Stimulated activated CD8-positive, alpha-beta memory T cell treated with anti-CD3 and anti-CD28 coated beads, Interleukin-12 subunit alpha, Interleukin-12 subunit beta, amount 100 ng/mL, for 1 hour (primary cell): ENCODE measurements around the gene DDC.
A peak's percentile ranks its signal among the peaks of the same experiment; 100 is the strongest.

ENCODE experiments used
- DNase-seq: peaks from one replicate; pipeline ENCODE4 v3.0.0-alpha.2; 2020; ENCODE audit warnings: low read depth

The DDC gene

GRCh38 chr7:50564640-50565558, at the start of gene DDC:
DDC (minus strand) TSS chr7:50565405; CDS start chr7:50544085, 21,320 bp downstream.
- DNase-seq: no peak

DNA sequence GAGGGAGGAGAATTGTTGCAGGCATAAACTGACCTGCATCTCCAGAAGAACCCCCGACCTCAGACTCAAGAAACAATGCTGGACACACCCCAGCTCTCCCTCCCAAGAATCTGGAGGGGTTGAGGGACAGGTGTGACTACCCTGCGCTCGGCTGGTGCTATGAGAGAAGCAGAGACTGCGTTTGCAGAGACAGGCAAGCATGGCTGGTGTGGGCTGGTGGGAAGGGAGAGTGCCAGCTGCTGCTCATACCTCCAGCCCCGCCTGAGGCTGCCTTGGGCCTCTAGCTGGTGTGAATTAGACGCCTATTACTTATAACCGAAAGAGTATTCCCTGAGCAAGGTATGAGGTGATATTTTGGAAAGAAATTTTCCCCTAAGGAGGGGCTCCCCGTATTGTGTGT, 48.3 kb upstream of the DDC start:
- DNase-seq: no peak

DNA sequence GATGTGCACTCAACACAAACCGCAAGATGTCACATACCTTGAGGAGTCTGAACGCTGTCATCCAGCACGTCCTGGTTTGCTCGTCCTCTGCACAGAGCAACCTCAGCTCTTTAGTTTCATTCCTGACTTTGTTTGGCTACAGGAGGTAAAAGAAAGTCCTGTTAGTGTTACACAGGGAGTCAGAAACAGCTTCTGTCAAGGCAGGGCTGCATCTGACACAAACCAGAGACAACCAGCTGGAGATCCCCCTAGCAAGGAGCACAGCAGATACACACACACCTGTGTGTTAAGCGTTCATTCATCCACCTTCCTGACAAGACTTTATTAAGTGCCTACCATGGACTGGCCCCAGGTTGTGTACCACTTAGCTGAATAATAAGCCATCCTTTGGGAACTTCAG, 47.5 kb upstream of the DDC start:
- DNase-seq: no peak

GRCh38 chr7:50610521-50611277, 45.5 kb upstream of the DDC start:
- peak; percentile 19 for DNase-seq

DNA sequence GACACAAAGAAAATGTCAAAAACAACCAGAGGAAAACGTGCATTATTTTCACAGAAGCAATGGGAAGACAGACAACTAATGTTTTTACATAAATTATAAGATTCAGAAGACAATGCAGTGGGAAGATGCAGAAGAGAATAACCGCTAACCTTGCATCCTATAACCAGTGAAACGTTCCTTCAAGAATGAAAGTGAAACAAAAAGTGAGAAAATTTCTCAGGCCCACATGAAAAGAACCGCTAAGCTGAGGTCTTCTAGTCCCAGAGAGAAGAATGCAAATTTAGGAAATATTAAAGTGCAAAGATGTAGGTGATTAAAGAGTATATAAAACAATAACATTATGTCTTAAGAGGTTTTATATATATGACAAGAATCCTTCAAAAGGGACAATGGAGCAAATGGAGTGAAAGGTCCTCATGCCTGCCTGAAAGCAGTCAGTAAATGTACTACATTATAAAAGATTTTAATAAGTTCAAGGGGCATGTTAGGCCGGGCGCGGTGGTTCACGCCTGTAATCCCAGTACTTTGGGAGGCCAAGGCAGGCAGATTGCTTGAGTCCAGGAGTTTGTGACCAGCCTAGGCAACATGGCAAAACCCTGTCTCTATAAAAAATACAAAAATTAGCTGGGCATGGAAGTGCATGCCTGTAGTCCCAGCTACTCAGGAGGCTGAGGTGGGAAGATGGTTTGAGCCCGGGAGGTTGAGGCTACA, 43.1 kb upstream of the DDC start:
- DNase-seq: no peak

DNA sequence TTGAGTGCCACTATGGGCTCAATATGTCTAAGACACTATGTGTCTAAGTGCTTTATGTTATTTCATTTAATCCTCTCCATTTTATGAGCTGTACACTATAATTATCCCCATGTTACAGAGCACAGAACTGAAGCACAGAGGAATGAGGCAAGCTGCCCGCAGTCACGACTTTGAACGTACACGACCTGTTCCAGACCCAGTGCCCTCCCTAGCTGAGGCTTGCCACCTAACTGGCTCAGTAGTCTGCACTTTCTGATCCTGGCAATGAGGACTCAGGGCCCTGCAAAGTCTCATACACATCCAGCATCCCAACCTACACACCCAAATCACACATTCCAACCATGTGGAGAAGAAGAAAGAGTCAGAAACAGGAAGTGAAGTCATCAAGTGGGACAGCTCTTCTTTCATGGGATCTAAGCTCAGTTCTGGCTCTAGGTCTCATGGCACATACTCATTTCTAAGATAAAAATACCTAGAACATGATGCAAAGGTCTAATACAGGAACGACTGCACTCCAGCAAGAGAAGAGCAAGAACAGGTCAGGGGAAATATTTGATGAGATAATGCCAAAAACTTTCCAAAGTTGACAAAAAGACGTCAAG, 42.4 kb upstream of the DDC start:
- no peak for DNase-seq

DNA sequence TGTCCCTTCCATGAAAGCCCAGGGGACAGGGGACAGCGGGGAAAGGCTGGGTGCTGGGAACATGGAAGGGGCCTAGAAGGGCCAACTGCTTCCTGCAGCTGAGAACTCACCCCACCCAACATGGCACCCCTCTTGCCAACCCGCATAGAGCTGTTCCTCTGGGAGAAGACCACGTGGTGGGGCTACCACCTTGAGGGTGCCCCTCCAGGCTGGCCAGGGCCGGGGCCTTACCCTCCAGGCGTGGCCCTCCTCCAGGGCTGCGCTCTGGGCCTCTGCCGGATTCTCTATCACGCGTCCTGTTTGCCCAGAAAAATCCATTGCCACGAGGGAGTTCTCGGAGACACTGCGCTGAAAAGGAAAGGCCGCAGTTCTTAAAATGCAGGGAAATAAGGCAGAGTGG, 39.9 kb upstream of the DDC start:
- no peak for DNase-seq

DNA sequence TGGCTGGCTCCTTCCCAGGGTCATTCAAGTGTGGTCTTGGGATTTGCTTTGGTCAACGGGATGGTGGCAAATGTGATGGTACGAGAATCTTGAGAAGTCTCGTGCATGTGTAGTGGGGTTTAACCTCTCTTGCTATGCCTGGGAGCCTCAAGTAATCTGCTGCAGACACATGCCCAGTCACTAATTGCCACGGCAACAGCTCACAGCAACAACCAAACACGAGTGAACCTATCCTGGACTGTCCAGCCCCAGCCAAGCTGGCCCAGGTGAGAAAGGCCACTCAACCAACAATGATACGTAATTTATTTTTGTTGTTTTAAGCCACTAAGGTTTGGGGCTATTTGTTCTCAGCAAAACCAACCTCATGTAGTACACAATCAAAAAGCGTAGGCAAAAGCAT, 38.1 kb upstream of the DDC start:
- no peak for DNase-seq

DNA sequence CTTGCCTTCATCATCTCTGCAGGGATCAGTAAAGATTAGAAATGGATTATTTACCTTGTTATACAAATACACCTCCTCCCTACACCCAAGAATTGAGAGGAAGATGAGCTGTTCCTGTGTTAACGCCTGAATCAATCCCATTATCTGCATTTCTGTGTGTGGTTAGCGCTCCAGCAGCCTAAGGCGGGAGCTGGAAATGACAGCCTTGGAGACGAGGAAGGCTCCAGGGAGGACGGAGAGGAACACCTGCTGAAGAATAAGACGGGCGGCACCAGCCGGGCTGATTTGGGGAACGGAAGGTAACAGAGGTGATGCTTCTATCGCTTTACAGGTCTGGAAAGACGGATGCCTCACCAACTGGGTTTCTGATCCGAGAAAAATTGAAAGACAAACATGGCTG, 34.2 kb upstream of the DDC start:
- DNase-seq: no peak

DNA sequence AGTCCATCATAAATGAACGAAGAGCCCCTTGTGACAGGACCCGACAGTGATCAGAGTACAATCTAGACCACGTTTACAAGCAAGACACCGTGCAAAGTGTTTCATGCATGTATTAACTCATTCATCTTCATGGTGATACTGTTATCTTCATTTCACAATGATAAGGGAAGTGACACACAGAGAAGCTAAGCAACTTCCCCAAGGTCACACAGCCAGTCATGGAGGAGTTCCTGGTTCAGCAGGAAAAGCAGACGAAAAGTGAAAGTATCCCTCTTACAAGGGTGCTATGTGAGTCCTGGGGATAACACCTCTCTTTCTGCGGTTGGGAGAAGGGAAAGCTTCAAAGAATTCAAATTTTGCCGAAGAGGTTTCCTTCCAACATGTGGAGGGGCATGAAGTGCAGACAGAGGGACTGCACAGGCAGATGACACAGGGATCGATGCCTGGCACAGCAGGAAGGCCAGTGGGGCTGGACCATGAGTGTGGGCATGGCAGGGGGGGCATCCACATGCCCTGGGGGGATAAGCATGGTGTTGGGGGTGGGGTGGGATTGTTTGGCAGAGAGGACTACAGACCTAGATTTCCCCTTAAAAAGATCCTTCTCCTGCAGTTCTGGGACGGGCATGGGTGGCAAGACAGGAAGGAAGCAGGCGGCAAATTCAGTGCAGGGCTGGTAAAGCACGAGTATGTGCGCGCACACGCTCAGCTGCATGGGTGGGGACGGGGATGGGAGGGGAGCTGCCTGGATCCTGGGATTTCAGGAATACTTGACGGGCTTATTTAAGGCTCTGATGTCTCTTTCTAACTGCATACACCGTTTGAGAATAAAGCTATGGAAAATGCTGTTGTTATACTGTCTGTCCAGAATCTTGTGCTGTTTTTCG, 33.5 kb upstream of the DDC start:
- no peak for DNase-seq

- no peak for DNase-seq
These were observed 31.3 kb upstream of the DDC start for GRCh38 chr7:50596484-50596883.

DNA sequence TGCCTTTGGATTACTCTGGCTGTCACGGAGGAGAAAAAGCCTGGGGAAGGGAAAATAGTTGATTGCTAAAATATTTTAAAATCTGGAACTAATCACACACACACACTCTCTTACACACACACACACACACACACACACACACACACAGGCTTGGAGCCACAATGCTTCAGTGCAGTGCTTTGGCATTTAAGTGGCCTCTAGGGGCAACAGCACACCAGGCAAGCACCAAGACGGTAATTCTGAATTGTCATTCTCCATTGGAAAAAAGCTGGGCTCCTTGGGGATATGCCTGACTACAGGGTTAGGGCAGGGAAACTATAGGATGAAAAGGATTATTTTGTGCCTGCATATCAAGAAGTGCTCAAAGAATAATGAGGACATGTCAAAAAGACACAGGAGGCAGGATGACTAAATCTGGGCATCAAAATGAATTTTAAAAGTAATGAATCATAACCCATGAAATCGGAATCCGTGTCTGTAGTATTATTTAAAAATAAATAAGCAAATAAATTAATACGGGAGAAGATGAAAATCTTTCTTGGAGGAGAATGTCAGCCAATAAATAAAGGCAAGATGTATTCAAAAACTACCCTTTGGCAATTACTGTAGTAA, 30.4 kb upstream of the DDC start:
- no peak for DNase-seq

GRCh38 chr7:50594734-50595485, 29.7 kb upstream of the DDC start:
- DNase-seq: no peak

DNA sequence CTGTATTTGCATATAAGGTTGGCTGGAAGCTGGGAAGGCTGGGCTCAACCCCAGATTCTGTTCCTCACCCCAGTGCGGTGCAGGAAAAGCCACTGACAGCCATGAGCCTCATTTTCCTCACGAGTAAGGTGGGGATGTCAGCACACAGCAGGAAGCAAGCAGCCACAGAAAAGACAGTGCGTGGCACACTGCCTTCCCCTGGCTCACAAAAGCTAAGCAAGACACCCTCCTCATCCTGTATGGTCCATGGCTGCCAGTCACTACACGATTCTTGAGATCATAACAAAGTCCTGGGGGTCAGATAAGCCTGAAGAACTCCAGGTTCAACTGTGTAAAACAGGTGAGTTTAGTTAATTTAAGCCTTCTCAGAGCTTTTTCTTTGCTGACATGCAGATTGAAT, 28.9 kb upstream of the DDC start:
- DNase-seq: no peak

- no peak for DNase-seq
These were observed 27.7 kb upstream of the DDC start for GRCh38 chr7:50592940-50593339.

- no peak for DNase-seq
These were observed 26.6 kb upstream of the DDC start for GRCh38 chr7:50591480-50592438.

DNA sequence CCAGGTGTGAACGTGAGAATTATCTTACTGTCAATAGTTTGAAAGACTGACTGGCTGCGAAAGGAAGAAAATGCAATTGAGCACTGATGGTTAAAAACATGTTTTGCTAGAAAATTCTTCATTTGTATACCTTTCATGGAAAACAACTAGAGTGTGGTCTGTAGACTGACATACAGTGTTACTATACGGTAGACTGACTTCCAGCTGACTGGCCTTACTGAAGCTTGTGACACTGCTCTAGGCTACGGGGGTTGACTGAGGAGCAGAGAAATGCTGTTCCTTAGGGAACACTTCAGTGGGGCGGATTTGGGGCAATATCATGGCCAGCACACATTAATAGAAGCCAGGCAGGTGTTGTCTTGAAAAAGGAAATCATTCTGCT, 25.9 kb upstream of the DDC start:
- no peak for DNase-seq

GRCh38 chr7:50590535-50590934, 25.3 kb upstream of the DDC start:
- DNase-seq: no peak

GRCh38 chr7:50589364-50589763, 24.2 kb upstream of the DDC start:
- no peak for DNase-seq
